Osteocyte (in vitro differentiated cells): Measurements from ENCODE around the gene NBEA. TPM values are rescaled to one million over a fixed set of nuclear protein-coding genes. Genes with fewer than 3 reads are reported as not detected.
A peak's percentile ranks its signal among the peaks of the same experiment; 100 is the strongest.

ENCODE experiments used
- DNase-seq: peaks from one replicate; pipeline ENCODE4 v3.0.0; 2021; ENCODE audit warnings: mixed read lengths; ENCODE audit not compliant: unreplicated experiment; ENCODE audit errors: extremely low spot score
- H3K27ac Mint-ChIP-seq: one replicate; pipeline ENCODE4 v1.8.0; 2021; ENCODE audit warnings: mild to moderate bottlenecking, mixed read lengths; ENCODE audit not compliant: unreplicated experiment
- H3K27me3 Mint-ChIP-seq: one replicate; pipeline ENCODE4 v1.8.0; 2021; ENCODE audit warnings: mixed read lengths; ENCODE audit not compliant: unreplicated experiment
- H3K36me3 Mint-ChIP-seq: one replicate; pipeline ENCODE4 v1.8.0; 2021; ENCODE audit warnings: mixed read lengths; ENCODE audit not compliant: unreplicated experiment
- H3K4me1 Mint-ChIP-seq: one replicate; pipeline ENCODE4 v1.8.0; 2021; ENCODE audit warnings: mixed read lengths; ENCODE audit not compliant: unreplicated experiment
- H3K4me3 Mint-ChIP-seq: one replicate; pipeline ENCODE4 v1.8.0; 2021; ENCODE audit warnings: mild to moderate bottlenecking, moderate library complexity, mixed read lengths; ENCODE audit not compliant: unreplicated experiment
- H3K9me3 Mint-ChIP-seq: one replicate; pipeline ENCODE4 v1.8.0; 2021; ENCODE audit warnings: mixed read lengths; ENCODE audit not compliant: unreplicated experiment
- CTCF ChIP-seq: fragments of 200-600 bp; sonication (generic); IDR thresholded peaks from 2 replicates; pipeline ENCODE4 v1.5.0; 2021; ENCODE audit warnings: antibody characterized with exemption, mild to moderate bottlenecking, moderate library complexity
- total RNA-seq: library from RNA; stranded (reverse); gene quantifications from 2 replicates; pipeline ENCODE4 v1.2.1, GENCODE V29; 2021

NBEA gene
- total RNA-seq, 1 donor from 2014 or later, result 10.9 TPM

- H3K36me3 Mint-ChIP-seq, result no peaks in the 10 kb centered on the region
- no peak overlapping the region for H3K27ac Mint-ChIP-seq
- no peak overlapping the region for H3K4me3 Mint-ChIP-seq
- no peak for TF ChIP-seq CTCF
- no peaks in the 10 kb centered on the region for H3K27me3 Mint-ChIP-seq
- no peak for DNase-seq
- H3K4me1 Mint-ChIP-seq, result peaks cover 2% of the 10 kb centered on the region
- H3K9me3 Mint-ChIP-seq, result no peaks in the 10 kb centered on the region
These were observed 218.8 kb downstream of the NBEA start for GRCh38 chr13:35160896-35161295.

- DNase-seq, result no peak
- no peaks in the 10 kb centered on the region for H3K27me3 Mint-ChIP-seq
These were observed 220.3 kb downstream of the NBEA start for GRCh38 chr13:35162420-35162819.

GRCh38 chr13:35163674-35164073 lies 221.6 kb downstream of the NBEA start:
- TF ChIP-seq CTCF, result no peak
- Mint-ChIP-seq H3K4me3 (no peak overlapping the region), H3K36me3 (no peaks in the 10 kb centered on the region), H3K27me3 (no peaks in the 10 kb centered on the region), H3K27ac (no peak overlapping the region), H3K9me3 (no peaks in the 10 kb centered on the region), H3K4me1 (no peaks in the 10 kb centered on the region)
- DNase-seq, result no peak

More at GRCh38 chr13:35162420-35162819, 220.3 kb downstream of the NBEA start:
- no peaks in the 10 kb centered on the region for H3K36me3 Mint-ChIP-seq
- no peak overlapping the region for H3K4me3 Mint-ChIP-seq
- H3K4me1 Mint-ChIP-seq, result no peaks in the 10 kb centered on the region
- H3K27ac Mint-ChIP-seq, result no peak overlapping the region
- TF ChIP-seq CTCF, result no peak
- H3K9me3 Mint-ChIP-seq, result no peaks in the 10 kb centered on the region

- no peaks in the 10 kb centered on the region for H3K36me3 Mint-ChIP-seq
- TF ChIP-seq CTCF, result peak; percentile 79
- no peak overlapping the region for H3K4me3 Mint-ChIP-seq
- H3K4me1 Mint-ChIP-seq, result no peaks in the 10 kb centered on the region
- DNase-seq, result no peak
- H3K9me3 Mint-ChIP-seq, result no peaks in the 10 kb centered on the region
- no peaks in the 10 kb centered on the region for H3K27me3 Mint-ChIP-seq
- H3K27ac Mint-ChIP-seq, result no peak overlapping the region
These were observed 222.4 kb downstream of the NBEA start for GRCh38 chr13:35164324-35164932.

- no peak for DNase-seq
- no peak overlapping the region for H3K27ac Mint-ChIP-seq
- no peaks in the 10 kb centered on the region for H3K27me3 Mint-ChIP-seq
- H3K4me3 Mint-ChIP-seq, result no peak overlapping the region
- no peak for TF ChIP-seq CTCF
- no peaks in the 10 kb centered on the region for H3K36me3 Mint-ChIP-seq
- no peaks in the 10 kb centered on the region for H3K9me3 Mint-ChIP-seq
- H3K4me1 Mint-ChIP-seq, result no peaks in the 10 kb centered on the region
These were observed 223.1 kb downstream of the NBEA start for GRCh38 chr13:35165205-35165604.
